Ishikawa (cell line): ENCODE results near the gene SSTR5.

Experiments
- CEBPB ChIP-seq: IDR thresholded peaks from 2 replicates; pipeline ENCODE4 v1.6.1; 2012
- CREB1 ChIP-seq: IDR thresholded peaks from 2 replicates; pipeline ENCODE4 v1.6.1; 2012; ENCODE audit warnings: low read depth
- EGR1 ChIP-seq: IDR thresholded peaks from 2 replicates; pipeline ENCODE4 v1.6.1; 2012
- EP300 ChIP-seq: IDR thresholded peaks from 2 replicates; pipeline ENCODE4 v1.6.1; 2012; ENCODE audit warnings: borderline replicate concordance
- FOXM1 ChIP-seq: IDR thresholded peaks from 2 replicates; pipeline ENCODE4 v1.6.1; 2012; ENCODE audit warnings: low read depth, borderline replicate concordance
- NFIC ChIP-seq: IDR thresholded peaks from 2 replicates; pipeline ENCODE4 v1.6.1; 2012
- RAD21 ChIP-seq: IDR thresholded peaks from 2 replicates; pipeline ENCODE4 v1.6.1; 2012; ENCODE audit warnings: low read depth
- TAF1 ChIP-seq: IDR thresholded peaks from 2 replicates; pipeline ENCODE4 v1.6.1; 2012; ENCODE audit warnings: low read depth, mild to moderate bottlenecking
- TCF12 ChIP-seq: IDR thresholded peaks from 2 replicates; pipeline ENCODE4 v1.6.1; 2012; ENCODE audit warnings: low read depth
- TEAD4 ChIP-seq: IDR thresholded peaks from 2 replicates; pipeline ENCODE4 v1.6.1; 2012
- YY1 ChIP-seq: IDR thresholded peaks from 2 replicates; pipeline ENCODE4 v1.6.1; 2012; ENCODE audit warnings: low read depth
- ZBTB7A ChIP-seq: IDR thresholded peaks from 2 replicates; pipeline ENCODE4 v1.6.1; 2012; ENCODE audit warnings: low read depth
- TF ChIP-seq, protein P1 (sequence below): IDR thresholded peaks from 2 replicates; pipeline ENCODE4 v1.6.1; 2012
- TF ChIP-seq, protein P2 (sequence below): IDR thresholded peaks from 2 replicates; pipeline ENCODE4 v1.6.1; 2012
- TF ChIP-seq, protein P3 (sequence below): IDR thresholded peaks from 2 replicates; pipeline ENCODE4 v1.6.1; 2012; ENCODE audit warnings: low read depth, mild to moderate bottlenecking

The SSTR5 gene

DNA sequence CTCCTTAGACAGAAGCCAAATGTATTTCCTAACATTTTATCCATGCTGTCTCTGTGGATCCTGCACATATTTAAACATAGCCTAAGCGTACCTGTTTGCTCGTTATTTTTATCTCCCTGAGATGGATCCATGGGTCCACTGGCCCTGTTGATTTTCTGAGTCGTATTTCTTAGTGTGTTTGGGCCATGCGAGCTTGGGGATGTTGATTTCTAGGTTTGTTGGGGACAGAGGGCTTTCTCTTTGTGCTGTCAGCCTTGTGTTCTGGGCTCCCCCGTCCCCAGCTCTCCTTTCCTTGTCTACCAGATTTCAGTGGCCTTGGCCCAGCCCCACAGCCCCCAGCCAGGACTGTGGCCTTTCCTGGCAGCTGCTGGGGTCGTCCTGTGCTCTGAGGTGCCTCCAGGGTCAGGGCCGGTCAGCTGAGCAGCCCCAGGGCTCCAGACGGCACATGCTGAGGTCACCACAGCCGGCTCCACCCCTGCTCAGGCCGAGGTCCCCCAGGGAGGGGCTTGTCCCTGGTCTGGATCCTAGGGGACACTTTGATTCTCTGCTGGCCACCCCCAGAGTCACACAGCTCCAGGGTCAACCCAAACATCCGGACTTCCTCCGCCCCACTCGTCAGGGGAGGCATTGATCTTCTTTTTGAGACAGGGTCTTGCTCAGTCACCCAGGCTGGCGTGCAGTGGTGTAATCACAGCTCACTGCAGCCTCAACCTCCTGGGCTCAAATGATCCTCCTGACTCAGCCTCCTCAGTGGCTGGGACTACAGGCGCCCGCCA lies 4.4 kb downstream of the SSTR5 start:
- TF ChIP-seq CREB1 (no peak), NFIC (no peak), TAF1 (no peak), EP300 (no peak), FOXM1 (no peak), TEAD4 (no peak), EGR1 (no peak), TCF12 (no peak), RAD21 (no peak), CEBPB (no peak)
- TF ChIP-seq, protein P1, sequence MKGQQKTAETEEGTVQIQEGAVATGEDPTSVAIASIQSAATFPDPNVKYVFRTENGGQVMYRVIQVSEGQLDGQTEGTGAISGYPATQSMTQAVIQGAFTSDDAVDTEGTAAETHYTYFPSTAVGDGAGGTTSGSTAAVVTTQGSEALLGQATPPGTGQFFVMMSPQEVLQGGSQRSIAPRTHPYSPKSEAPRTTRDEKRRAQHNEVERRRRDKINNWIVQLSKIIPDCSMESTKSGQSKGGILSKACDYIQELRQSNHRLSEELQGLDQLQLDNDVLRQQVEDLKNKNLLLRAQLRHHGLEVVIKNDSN, result no peak
- TF ChIP-seq, protein P2, sequence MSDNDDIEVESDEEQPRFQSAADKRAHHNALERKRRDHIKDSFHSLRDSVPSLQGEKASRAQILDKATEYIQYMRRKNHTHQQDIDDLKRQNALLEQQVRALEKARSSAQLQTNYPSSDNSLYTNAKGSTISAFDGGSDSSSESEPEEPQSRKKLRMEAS, result no peak
- TF ChIP-seq, protein P3, sequence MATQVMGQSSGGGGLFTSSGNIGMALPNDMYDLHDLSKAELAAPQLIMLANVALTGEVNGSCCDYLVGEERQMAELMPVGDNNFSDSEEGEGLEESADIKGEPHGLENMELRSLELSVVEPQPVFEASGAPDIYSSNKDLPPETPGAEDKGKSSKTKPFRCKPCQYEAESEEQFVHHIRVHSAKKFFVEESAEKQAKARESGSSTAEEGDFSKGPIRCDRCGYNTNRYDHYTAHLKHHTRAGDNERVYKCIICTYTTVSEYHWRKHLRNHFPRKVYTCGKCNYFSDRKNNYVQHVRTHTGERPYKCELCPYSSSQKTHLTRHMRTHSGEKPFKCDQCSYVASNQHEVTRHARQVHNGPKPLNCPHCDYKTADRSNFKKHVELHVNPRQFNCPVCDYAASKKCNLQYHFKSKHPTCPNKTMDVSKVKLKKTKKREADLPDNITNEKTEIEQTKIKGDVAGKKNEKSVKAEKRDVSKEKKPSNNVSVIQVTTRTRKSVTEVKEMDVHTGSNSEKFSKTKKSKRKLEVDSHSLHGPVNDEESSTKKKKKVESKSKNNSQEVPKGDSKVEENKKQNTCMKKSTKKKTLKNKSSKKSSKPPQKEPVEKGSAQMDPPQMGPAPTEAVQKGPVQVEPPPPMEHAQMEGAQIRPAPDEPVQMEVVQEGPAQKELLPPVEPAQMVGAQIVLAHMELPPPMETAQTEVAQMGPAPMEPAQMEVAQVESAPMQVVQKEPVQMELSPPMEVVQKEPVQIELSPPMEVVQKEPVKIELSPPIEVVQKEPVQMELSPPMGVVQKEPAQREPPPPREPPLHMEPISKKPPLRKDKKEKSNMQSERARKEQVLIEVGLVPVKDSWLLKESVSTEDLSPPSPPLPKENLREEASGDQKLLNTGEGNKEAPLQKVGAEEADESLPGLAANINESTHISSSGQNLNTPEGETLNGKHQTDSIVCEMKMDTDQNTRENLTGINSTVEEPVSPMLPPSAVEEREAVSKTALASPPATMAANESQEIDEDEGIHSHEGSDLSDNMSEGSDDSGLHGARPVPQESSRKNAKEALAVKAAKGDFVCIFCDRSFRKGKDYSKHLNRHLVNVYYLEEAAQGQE, result no peak

DNA sequence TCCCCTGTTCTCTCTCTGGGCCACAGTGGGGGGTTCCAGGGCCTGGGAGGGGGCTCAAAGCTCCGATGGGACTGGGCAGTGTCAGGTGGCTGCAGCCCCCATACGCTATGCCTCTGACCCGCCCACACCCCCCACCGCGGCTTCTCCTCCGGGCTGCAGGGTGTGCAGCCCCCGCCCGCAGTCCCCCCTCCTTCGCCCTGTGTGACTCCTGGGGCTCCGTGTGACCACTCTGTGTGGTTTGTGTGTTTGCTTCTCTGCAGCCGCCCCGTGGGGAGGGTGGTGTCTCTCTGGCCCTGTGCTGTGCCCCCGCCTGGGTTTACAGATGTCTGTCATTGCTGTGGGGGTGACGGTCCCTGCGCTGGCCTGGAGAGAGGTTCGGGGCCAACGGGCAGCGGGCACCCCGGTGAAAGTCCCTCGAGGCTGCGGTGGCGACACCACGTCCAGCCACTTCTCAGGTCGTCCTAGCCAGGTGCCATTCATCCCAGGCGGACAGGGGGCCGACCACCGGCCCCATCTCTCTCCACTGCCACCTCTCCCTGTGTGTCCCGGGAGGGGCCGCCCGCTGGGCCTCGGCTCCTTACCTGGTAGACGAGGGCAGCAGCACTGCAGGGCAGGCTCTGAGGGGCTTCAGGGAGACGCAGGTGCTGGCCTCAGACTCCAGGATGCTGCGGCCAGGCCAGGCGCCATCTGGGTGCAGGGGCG lies 5.5 kb downstream of the SSTR5 start:
- TF ChIP-seq EP300 (no peak), TCF12 (no peak), YY1 (no peak), CEBPB (no peak), TEAD4 (no peak), TAF1 (no peak), EGR1 (no peak), FOXM1 (no peak), CREB1 (no peak), NFIC (no peak), ZBTB7A (no peak)
- TF ChIP-seq, protein P3, result no peak
- TF ChIP-seq, protein P2, result no peak
- TF ChIP-seq, protein P1, result no peak

DNA sequence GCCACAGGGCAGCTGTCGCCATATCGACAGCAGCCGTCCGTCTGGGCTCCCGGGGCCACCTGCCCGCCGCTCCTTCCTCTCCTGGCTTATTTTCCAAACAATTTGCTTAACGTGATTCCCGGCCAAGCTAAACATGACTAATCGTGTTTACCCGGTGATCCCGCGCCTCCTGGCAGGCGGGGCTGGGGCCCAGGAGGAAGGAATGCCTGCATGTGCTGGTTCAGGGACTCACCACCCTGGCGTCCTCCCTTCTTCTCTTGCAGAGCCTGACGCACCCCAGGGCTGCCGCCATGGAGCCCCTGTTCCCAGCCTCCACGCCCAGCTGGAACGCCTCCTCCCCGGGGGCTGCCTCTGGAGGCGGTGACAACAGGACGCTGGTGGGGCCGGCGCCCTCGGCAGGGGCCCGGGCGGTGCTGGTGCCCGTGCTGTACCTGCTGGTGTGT lies 6.1 kb downstream of the SSTR5 start:
- TF ChIP-seq, protein P2, result no peak
- TF ChIP-seq CREB1 (no peak), RAD21 (no peak), NFIC (0 out of 2 replicates have a peak, but pooled peaks have one; percentile 7), EGR1 (no peak)
- TF ChIP-seq, protein P3, result no peak
- TF ChIP-seq, protein P1, result no peak
